Testis (tissue), 3 donors: ENCODE data around the gene MSRB3. TPM values are rescaled to one million over a fixed set of nuclear protein-coding genes. Genes with fewer than 3 reads are reported as not detected.

Experiments used
- DNase-seq: peaks from one replicate; pipeline ENCODE4 v3.0.0-alpha.2; 2019
- H3K27ac ChIP-seq, 2 donors: fragments of 200-600 bp; sonication (generic); one replicate each; pipeline ENCODE4 v1.5.1; 2019
- H3K27me3 ChIP-seq: fragments of 200-600 bp; sonication (generic); one replicate; pipeline ENCODE4 v1.5.1; 2019
- H3K36me3 ChIP-seq: fragments of 200-600 bp; sonication (generic); one replicate; pipeline ENCODE4 v1.5.1; 2017; ENCODE audit warnings: low read depth; ENCODE audit errors: missing control alignments
- H3K4me1 ChIP-seq: fragments of 200-600 bp; sonication (generic); one replicate; pipeline ENCODE4 v1.5.1; 2019
- H3K4me3 ChIP-seq, 2 donors: fragments of 200-600 bp; sonication (generic); one replicate each; pipeline ENCODE4 v1.5.1; 2017 to 2019
- H3K9me3 ChIP-seq: fragments of 200-600 bp; sonication (generic); one replicate; pipeline ENCODE4 v1.5.1; 2017
- CTCF ChIP-seq, 3 experiments: fragments of 450-650 bp in 2 of 3; fragments of 200-600 bp in 1 of 3; sonication (generic) in 1 of 3; IDR thresholded peaks; one replicate each; pipeline ENCODE4 v1.5.1; 2016 to 2019; ENCODE audit warnings: antibody characterized with exemption in 3 of 3, mild to moderate bottlenecking in 2 of 3, moderate library complexity in 1 of 3
- POLR2A ChIP-seq: fragments of 450-650 bp; IDR thresholded peaks from one replicate; pipeline ENCODE4 v1.6.1; 2017; ENCODE audit warnings: antibody characterized with exemption, mild to moderate bottlenecking, moderate library complexity
- WGBS, 2 donors: methylation state at CpG; one replicate each; pipeline ENCODE4 v1.1.5; 2018; 5-methylcytosine and 5-hydroxymethylcytosine counted together
- intact Hi-C: fragments of 100-400 bp; cut with DNase I; formaldehyde crosslinking; loops from one replicate; pipeline ENCODE4 v1.15.1; 2023; ENCODE audit warnings: low total_unique reads
- polyA plus RNA-seq: library from polyadenylated mRNA; stranded (reverse); fragments of 350-450 nt; fragmentation: Illumina TruSeq; extraction: RNeasy Lipid Tissue Mini Kit (QIAGEN cat#74804); gene quantifications from one replicate; pipeline ENCODE4 v1.2.3, GENCODE V29; 2014; ENCODE audit warnings: low read depth, low replicate concordance; ENCODE audit not compliant: insufficient read depth
- total RNA-seq, 2 donors: library from RNA; depleted of rRNA; stranded (reverse); fragments of >200 nt; gene quantifications; one replicate each; pipeline ENCODE4 v1.2.3, GENCODE V29; 2016

Gene MSRB3
- total and polyA plus RNA-seq, 3 donors from 2014 or later = 15.1 to 20.0 (median 17.2) TPM

- 18 to 28% methylated on average over 17 of the region's 17 CpGs for WGBS, 2 donors
- no peaks in the 10 kb centered on the region for H3K9me3 ChIP-seq
- intact Hi-C loops = no loop called here
- TF ChIP-seq POLR2A (no peak), CTCF (IDR thresholded peaks at IDR 0.05) (no peak)
- no peak overlapping the region for H3K27ac ChIP-seq
- H3K4me1 ChIP-seq = no peaks in the 10 kb centered on the region
- no peak overlapping the region for H3K4me3 ChIP-seq
- H3K36me3 ChIP-seq = no peaks in the 10 kb centered on the region
- DNase-seq = peak; percentile 21
- H3K27me3 ChIP-seq = no peaks in the 10 kb centered on the region
Observed at GRCh38 chr12:65510584-65511050, 232.1 kb downstream of the MSRB3 start.

- DNase-seq = no peak
- Histone ChIP-seq H3K27ac (no peak overlapping the region), H3K36me3 (no peaks in the 10 kb centered on the region), H3K9me3 (no peaks in the 10 kb centered on the region), H3K4me3 (no peak overlapping the region), H3K27me3 (no peaks in the 10 kb centered on the region), H3K4me1 (no peaks in the 10 kb centered on the region)
- TF ChIP-seq CTCF (IDR thresholded peaks at IDR 0.05) (no peak), POLR2A (no peak)
- 55% methylated on average over 11 of the region's 11 CpGs for WGBS, 2 donors
- intact Hi-C loops = no loop called here
Observed at GRCh38 chr12:65511134-65511834, 232.8 kb downstream of the MSRB3 start.

GRCh38 chr12:65511912-65512311 lies 233.4 kb downstream of the MSRB3 start:
- Histone ChIP-seq H3K36me3 (no peaks in the 10 kb centered on the region), H3K27me3 (no peaks in the 10 kb centered on the region), H3K9me3 (no peaks in the 10 kb centered on the region), H3K27ac (no peak overlapping the region), H3K4me1 (no peaks in the 10 kb centered on the region), H3K4me3 (no peak overlapping the region)
- no peak for DNase-seq
- intact Hi-C loops = no loop called here
- WGBS, 2 donors = 85 to 96% methylated on average over 3 of the region's 3 CpGs
- TF ChIP-seq POLR2A (no peak), CTCF (IDR thresholded peaks at IDR 0.05) (no peak)

Other genes starting within 250 kb of the MSRB3 start
- 1 to 10 TPM in 1 of 2 donors, under 1 TPM in 1; 0.87 to 4.5 TPM for gene WIF1, start 157.4 kb upstream of the MSRB3 start, total RNA-seq
- 3.1 TPM for gene WIF1, start 157.4 kb upstream of the MSRB3 start, polyA plus RNA-seq
- 10 to 100 TPM; 72.4 to 92.4 TPM for gene LEMD3, start 109.1 kb upstream of the MSRB3 start, total RNA-seq
- 38.7 TPM for gene LEMD3, start 109.1 kb upstream of the MSRB3 start, polyA plus RNA-seq